Lung microvascular endothelial cell (primary cell): ENCODE results near the gene NOXRED1. TPM values are rescaled to one million over a fixed set of nuclear protein-coding genes. Genes with fewer than 3 reads are reported as not detected.

ENCODE experiments used
- DNase-seq, 2 donors: peaks; one replicate each; pipeline versions ENCODE4 v3.0.0 to v3.0.0-alpha.2; 2010; ENCODE audit warnings: low read depth in 2 of 2
- total RNA-seq: library from RNA; depleted of rRNA; stranded (reverse); fragments of >200 nt; gene quantifications from 2 replicates; pipeline ENCODE4 v1.2.1, GENCODE V29; 2014

NOXRED1 gene
- total RNA-seq, 1 donor from 2014 or later, result 0.20 TPM

GRCh38 chr14:77409131-77409533 lies 14.2 kb downstream of the NOXRED1 start:
- peak; percentile 14 to 31 for DNase-seq

- no peak for DNase-seq
Observed at GRCh38 chr14:77407158-77407557, 16.2 kb downstream of the NOXRED1 start.

DNA sequence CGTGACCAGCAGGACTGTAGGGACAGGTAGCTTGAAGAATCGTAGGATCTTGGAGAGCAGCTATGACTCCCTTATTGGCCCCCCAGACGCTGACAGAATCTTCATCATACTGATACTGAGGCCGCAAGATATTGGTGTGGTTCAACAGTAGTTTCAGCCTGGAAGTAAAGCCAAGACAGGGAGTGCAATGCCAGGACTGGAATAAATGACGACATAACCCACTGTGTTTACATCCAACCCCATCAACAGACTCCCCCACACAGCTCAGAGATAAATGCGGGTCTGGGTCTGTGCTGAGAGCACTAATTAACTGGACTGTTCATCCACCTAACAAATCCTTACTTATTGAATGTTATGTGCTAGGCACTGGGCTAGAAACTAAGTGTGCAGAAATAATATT lies 16.6 kb downstream of the NOXRED1 start:
- no peak for DNase-seq

GRCh38 chr14:77406086-77406485 lies 17.2 kb downstream of the NOXRED1 start:
- no peak for DNase-seq

GRCh38 chr14:77403768-77404167 lies 19.6 kb downstream of the NOXRED1 start:
- no peak for DNase-seq

- no peak for DNase-seq
Observed at GRCh38 chr14:77400216-77400615, 23.1 kb downstream of the NOXRED1 start.

DNA sequence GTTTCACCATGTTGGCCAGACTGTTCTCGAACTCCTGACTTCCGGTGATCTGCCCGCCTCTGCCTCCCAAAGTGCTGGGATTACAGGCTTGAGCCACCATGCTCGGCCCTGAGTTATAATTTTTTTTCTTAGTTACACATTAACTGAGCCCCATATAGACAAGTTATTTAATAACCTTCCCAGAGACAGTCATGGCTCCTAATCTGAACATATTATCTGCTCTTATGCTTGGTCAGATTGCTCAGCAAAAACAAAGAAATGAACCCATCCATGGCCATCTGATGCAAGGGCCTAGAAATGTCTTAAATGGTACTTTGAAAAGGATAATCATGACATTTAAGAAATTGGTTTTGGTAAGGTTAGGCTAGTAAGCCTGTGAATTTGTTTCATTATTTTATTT lies 33.1 kb downstream of the NOXRED1 start:
- no peak for DNase-seq

DNA sequence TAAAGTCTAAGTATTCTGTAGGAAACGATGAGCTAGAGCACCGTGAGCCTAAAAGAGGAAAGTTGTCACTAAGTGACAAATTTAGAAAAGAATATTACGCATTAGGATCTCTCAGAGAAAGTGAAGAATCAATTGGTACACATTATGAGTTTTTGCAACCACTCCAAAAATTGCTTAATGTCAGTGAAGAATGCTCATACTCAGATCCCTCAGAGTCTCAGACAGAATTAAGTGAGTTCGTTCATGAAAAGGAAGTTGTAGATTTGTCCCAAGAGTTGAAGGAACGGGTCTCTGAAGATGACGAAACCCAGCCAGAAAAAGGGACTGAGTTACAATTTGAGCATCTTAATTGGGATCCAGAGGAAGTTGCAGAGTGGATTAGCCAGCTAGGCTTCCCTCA lies 44.6 kb downstream of the NOXRED1 start:
- DNase-seq, result no peak

DNA sequence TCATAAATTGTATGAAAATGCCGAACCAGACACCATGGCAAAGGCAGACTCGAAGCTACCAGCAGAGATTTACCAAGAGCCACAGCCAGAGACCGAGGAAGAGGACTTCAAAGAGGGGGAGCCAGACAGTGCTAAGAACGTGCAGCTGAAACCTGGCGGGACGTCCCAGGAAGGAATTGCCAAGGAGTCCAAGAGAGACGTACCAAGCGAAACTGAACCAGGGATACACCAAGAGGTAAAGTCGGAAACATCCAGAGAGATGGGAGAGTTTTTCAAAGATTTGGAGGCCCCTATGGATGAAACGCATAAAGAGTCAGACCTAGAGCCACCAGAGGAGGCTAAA lies 45.9 kb downstream of the NOXRED1 start:
- DNase-seq, result no peak

- peak; percentile 88 for DNase-seq
Observed at GRCh38 chr14:77376771-77377501, 46.4 kb downstream of the NOXRED1 start, which contains the start of the genes SAMD15 and TMED8. Gene SAMD15, plus strand, starts transcription at chr14:77377379. Its CDS starts 40 bp downstream, at chr14:77377419. Gene TMED8, minus strand, starts transcription at chr14:77377094. Its CDS starts 41 bp downstream, at chr14:77377053.

GRCh38 chr14:77375973-77376770 lies 47.2 kb downstream of the NOXRED1 start:
- peak; percentile 5 to 33 for DNase-seq

- no peak for DNase-seq
Observed at GRCh38 chr14:77375164-77375950, 48.0 kb downstream of the NOXRED1 start.

DNA sequence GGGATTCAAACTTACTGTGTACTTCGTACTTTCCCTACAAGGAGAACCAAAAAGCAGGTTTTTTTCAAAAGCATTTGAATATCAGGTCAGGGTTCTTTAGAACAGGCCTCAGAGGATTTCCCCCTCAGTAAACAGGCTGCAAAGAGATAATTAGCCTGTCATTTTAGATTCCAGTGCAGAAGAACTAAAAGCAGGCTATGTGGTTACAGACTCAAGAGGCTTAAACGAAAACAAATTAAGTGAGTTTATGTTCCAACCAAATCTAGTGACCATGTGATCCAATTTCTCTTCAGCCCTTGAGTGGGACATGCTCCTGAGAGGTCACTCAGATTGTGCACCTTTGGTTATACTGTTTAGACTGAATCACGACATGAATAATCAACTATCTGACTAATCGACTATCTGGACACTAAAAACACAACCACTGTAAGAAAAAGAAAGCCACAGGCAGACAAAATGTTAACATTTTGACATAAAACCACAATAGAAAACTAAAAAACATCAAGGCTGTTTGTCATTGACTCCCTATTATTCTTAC lies 51.0 kb downstream of the NOXRED1 start:
- DNase-seq, result peak in 1 of 2 donors; percentile 19

DNA sequence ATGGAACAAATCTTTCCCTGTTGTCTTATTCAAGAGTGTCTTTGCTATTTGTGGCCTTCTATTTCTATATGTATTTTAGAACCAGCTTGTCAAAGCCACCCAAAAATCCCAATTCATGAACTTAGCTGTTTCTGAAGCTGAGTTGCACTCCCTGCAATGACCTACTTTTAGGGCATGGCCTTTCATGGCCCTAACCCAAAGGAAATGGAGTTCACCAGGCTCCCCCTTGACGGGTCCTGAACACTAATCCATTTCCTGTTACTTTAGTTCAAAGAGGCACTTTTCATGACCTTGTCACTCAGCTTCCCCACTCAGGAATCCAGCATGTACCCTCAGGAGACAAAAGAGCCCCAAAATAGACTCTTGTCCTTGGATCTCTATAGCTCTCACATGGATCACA lies 54.0 kb downstream of the NOXRED1 start:
- DNase-seq, result no peak

DNA sequence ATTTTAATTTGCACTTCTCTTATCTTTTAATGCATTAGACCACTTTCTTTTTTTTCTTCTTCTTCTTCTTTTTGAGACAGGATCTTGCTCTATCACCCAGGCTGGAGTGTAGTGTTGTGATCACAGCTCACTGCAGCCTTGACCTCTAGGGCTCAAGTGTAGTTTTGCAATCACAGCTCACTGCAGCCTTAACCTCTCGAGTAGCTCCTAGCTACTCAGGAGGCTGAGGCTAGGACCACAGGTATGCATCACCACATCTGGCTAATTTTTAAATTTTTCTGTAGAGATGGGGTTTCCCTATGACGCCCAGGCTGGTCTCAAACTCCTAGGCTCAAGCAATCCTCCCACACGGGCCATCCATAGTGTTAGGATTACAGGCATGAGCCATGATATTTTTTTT lies 59.2 kb downstream of the NOXRED1 start:
- no peak for DNase-seq

- DNase-seq, result no peak
Observed at GRCh38 chr14:77359626-77360025, 63.7 kb downstream of the NOXRED1 start.

GRCh38 chr14:77356899-77357298 lies 66.4 kb downstream of the NOXRED1 start:
- DNase-seq, result no peak

DNA sequence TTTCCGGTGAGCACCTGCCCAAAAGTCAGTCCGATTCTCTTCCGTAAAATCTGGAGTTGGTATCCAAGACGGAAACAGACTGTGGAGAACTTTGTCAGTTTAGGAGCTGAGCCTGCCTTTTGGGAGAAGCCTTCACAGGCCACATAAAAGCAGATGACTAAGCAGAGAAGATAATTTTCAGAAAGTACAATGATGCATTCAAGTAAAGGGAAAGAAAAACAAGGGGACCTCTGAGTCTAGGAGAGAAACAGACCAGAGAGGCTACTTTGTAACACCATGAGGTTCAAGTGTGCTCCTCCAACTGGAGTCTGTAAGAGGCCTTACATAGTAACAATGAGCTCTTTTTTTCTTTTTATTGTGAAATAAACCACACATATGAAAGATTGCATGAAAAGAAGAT lies 67.5 kb downstream of the NOXRED1 start:
- DNase-seq, result no peak

- no peak for DNase-seq
Observed at GRCh38 chr14:77353469-77354141, 69.7 kb downstream of the NOXRED1 start.

DNA sequence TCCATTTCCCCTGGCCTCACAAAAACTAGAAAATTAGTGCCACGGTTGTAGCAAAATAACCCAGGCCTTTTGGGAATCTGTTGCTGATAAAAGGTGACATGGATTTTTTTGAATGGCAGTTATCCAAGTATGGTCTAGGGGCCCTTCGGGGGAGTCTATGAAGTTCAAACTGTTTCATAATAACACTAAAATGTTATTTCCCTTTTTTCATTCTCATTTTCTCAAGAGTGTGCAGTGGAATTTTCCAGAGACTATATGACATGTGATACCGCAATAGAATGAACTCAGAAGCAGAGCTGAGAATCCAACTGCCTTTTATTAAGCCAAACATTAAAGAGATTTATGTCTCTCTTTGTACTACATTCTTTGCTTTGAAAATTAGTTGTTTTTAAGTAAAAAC lies 75.6 kb downstream of the NOXRED1 start:
- DNase-seq, result no peak

DNA sequence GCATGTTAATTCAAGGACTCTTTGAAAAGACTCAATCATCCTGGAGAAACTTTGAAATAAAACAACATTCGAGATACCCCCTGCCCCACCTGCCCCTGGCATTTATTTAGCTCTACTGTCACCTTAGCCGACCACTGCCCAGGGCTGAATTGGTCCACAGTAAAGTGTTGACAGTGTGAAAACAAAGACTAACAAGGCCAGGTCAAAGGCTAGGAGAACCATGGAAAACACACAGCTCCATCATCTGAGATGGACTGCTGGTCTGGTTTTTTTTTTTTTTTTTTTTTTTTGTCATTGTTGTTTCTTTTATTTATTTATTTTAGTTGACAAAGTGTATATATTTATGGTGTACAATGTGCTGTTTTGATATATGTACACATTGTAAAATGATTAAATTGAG lies 76.8 kb downstream of the NOXRED1 start:
- no peak for DNase-seq
